ENCODE measurements around the gene PTPA.

- TF ChIP-seq CTCF (IDR thresholded peaks at IDR 0.05; ENCODE audit: extremely low read depth in 1 of 2, insufficient read depth in 1 of 2, low read depth in 1 of 2, low read length in 2 of 2): no peak
- TF ChIP-seq POLR2AphosphoS5 (IDR thresholded peaks at IDR 0.05; ENCODE audit: insufficient read depth, low read depth, low read length): no peak
- no peak for TF ChIP-seq POLR2A (IDR thresholded peaks at IDR 0.05; ENCODE audit: low read depth, low read length)
- TF ChIP-seq EZH2 (IDR thresholded peaks at IDR 0.05; ENCODE audit: borderline replicate concordance, low read depth, low read length, severe bottlenecking): no peak
- TF ChIP-seq JUN (IDR thresholded peaks at IDR 0.05; ENCODE audit: borderline replicate concordance, insufficient read depth, insufficient read length, low read depth): no peak
- TF ChIP-seq MAX (IDR thresholded peaks at IDR 0.05; ENCODE audit: insufficient read depth, insufficient read length): no peak
- TF ChIP-seq MYC (IDR thresholded peaks at IDR 0.05; ENCODE audit: low read depth, low read length): no peak
These were observed 27.1 kb upstream of the PTPA start for GRCh38 chr9:129084087-129084486.

All from endothelial cell of umbilical vein (primary cell).